Body of pancreas (tissue), 4 donors: ENCODE results near the gene SLX4.

Experiments
- CTCF ChIP-seq, 7 experiments: fragments of 450-650 bp in 4 of 7; fragments of 200-600 bp in 3 of 7; sonication (generic) in 3 of 7; IDR thresholded peaks; one replicate each; pipeline ENCODE4 v1.5.1; 2016 to 2019; ENCODE audit warnings: antibody characterized with exemption in 7 of 7
- POLR2A ChIP-seq, 3 donors: fragments of 450-650 bp; IDR thresholded peaks; one replicate each; pipeline ENCODE4 v1.6.1; 2016; ENCODE audit warnings: antibody characterized with exemption in 3 of 3, mild to moderate bottlenecking in 2 of 3

- TF ChIP-seq CTCF (IDR thresholded peaks at IDR 0.05): no peak
- no peak for TF ChIP-seq POLR2A (IDR thresholded peaks at IDR 0.05)
Observed at GRCh38 chr16:3594316-3595109, 16.9 kb downstream of the SLX4 start.
